C4-2B (cell line): ENCODE measurements around the gene LMNTD2.

Experiments
- CTCF ChIP-seq: fragments of 450-650 bp; conservative IDR thresholded peaks from 2 replicates; pipeline ENCODE4 v1.5.1; 2017; ENCODE audit warnings: mild to moderate bottlenecking
- ZFX ChIP-seq: fragments of 450-650 bp; IDR thresholded peaks from 2 replicates; pipeline ENCODE4 v1.6.1; 2017

DNA sequence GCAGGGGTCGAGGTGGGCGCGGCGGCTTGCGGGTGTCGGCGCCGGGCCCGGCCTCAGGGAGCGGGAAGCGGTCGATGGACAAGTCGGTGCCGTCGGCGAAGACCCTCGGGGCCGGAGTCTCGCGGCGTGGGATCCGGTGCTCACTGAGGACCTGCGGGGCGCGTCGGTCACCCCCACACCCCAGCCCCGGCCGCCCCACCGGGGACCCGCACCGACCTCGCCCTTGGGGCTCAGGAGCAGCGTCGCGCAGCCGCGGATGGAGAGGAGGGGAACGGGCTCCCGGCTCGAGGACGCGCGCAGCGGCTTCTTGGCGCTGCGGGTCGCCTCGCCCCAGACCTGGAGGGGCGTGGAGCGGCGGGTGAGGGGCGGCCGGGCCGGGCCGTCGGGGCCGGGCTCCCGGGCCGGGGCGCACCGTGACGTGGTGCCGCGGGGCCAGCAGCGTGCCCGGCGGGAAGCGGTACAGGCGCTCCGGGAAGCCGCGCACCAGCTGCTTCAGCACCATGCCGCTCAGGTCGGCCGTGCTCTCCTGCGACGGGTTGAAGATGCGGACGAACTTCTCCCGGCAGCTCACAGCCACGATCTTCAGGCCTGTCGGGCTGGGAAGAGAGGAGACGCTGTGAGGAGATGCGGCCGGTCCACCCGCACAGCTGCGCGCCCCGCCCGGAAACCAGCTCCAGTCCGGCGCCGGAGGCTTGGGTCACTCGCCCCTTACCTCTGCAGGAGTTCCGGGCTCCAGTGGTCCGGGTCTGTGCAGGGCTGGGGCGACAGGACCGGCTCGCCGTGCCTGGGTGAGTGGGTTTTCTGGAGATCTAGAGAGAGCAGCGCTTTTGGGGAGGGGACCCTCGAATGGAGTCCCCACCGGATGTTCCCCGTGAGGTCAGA lies 4.5 kb downstream of the LMNTD2 start:
- TF ChIP-seq CTCF (no peak), ZFX (no peak)
